Fibroblast of lung (primary cell): ENCODE data around the gene TVP23A. TPM values are rescaled to one million over a fixed set of nuclear protein-coding genes. Genes with fewer than 3 reads are reported as not detected.
"Not testable (repeated sequence)": the region's sequence is repeated elsewhere in the genome, so short reads cannot be mapped to it uniquely, and the experiment has no call there.

Source experiments
- DNase-seq, 2 donors: peaks; one replicate each; pipeline versions ENCODE4 v3.0.0 to v3.0.0-alpha.2; 2010; ENCODE audit warnings: low read depth in 2 of 2
- H2AFZ ChIP-seq: 2 replicates; pipeline ENCODE4 v1.5.1; 2012; ENCODE audit warnings: low read length, control low read depth, inconsistent platforms
- H3K27ac ChIP-seq: 2 replicates; pipeline ENCODE4 v1.5.1; 2011; ENCODE audit warnings: low read length, control low read depth; ENCODE audit not compliant: insufficient read depth
- H3K27me3 ChIP-seq: 2 replicates; pipeline ENCODE4 v1.5.1; 2011; ENCODE audit warnings: mild to moderate bottlenecking, low read length; ENCODE audit not compliant: control insufficient read depth, insufficient read depth
- H3K36me3 ChIP-seq: 2 replicates; pipeline ENCODE4 v1.5.1; 2011; ENCODE audit warnings: low read length; ENCODE audit not compliant: control insufficient read depth, insufficient read depth
- H3K4me1 ChIP-seq: 2 replicates; pipeline ENCODE4 v1.5.1; 2011; ENCODE audit warnings: low read length; ENCODE audit not compliant: control insufficient read depth, insufficient read depth; ENCODE audit errors: extremely low read depth
- H3K4me2 ChIP-seq: 2 replicates; pipeline ENCODE4 v1.5.1; 2011; ENCODE audit warnings: low read length, control low read depth; ENCODE audit not compliant: insufficient read depth; ENCODE audit errors: extremely low read depth
- H3K4me3 ChIP-seq, 4 experiments: fragments of 200-600 bp in 1 of 4; sonication (generic) in 1 of 4; replicated peaks in 1 of 4; 2 replicates each; pipeline ENCODE4 v1.5.1; 2011 to 2016; ENCODE audit warnings: low read length in 4 of 4, low read depth in 3 of 4, mild to moderate bottlenecking in 3 of 4, control low read depth in 2 of 4, inconsistent platforms in 1 of 4, mixed read lengths in 1 of 4; ENCODE audit not compliant: insufficient read depth in 1 of 4; ENCODE audit errors: control extremely low read depth in 1 of 4
- H3K79me2 ChIP-seq: 2 replicates; pipeline ENCODE4 v1.5.1; 2012; ENCODE audit warnings: mild to moderate bottlenecking, low read length, inconsistent platforms; ENCODE audit not compliant: control insufficient read depth, insufficient read depth
- H3K9ac ChIP-seq: 2 replicates; pipeline ENCODE4 v1.5.1; 2011; ENCODE audit warnings: mild to moderate bottlenecking, low read length, control low read depth; ENCODE audit not compliant: insufficient read depth
- H3K9me3 ChIP-seq: 2 replicates; pipeline ENCODE4 v1.5.1; 2012; ENCODE audit warnings: low read depth, low read length; ENCODE audit not compliant: control insufficient read depth, insufficient read depth
- H4K20me1 ChIP-seq: 2 replicates; pipeline ENCODE4 v1.5.1; 2011; ENCODE audit warnings: low read length; ENCODE audit not compliant: control insufficient read depth, insufficient read depth; ENCODE audit errors: extremely low read depth
- EZH2 ChIP-seq: IDR thresholded peaks from 2 replicates; pipeline ENCODE4 v1.5.1; 2012; ENCODE audit warnings: low read length, control low read depth, mild to moderate bottlenecking; ENCODE audit errors: missing control alignments
- polyA plus RNA-seq, 2 donors: library from polyadenylated mRNA; depleted of rRNA in 1 of 2; stranded (reverse) in 1 of 2; unstranded in 1 of 2; fragments of >200 nt; gene quantifications; 2 replicates each; pipeline ENCODE4 v1.2.1, GENCODE V29; 2011 to 2012; ENCODE audit warnings: missing spikeins in 1 of 2
- total RNA-seq: library from RNA; depleted of rRNA; stranded (reverse); fragments of >200 nt; gene quantifications from 2 replicates; pipeline ENCODE4 v1.2.1, GENCODE V29; 2014
- TF ChIP-seq, protein P1 (sequence below), 2 donors: IDR thresholded peaks in 1 of 2; conservative IDR thresholded peaks in 1 of 2; 1 replicate in 1 of 2; 2 replicates in 1 of 2; pipeline ENCODE4 v1.5.1; 2011 to 2012; ENCODE audit warnings: low read length in 2 of 2, control low read depth in 1 of 2, inconsistent platforms in 1 of 2, low read depth in 1 of 2, mild to moderate bottlenecking in 1 of 2

TVP23A gene
- total and polyA plus RNA-seq, 2 donors (not counting 1 experiment from before 2014, with no cell fraction given), result under 0.01 TPM; not detected in 1

DNA sequence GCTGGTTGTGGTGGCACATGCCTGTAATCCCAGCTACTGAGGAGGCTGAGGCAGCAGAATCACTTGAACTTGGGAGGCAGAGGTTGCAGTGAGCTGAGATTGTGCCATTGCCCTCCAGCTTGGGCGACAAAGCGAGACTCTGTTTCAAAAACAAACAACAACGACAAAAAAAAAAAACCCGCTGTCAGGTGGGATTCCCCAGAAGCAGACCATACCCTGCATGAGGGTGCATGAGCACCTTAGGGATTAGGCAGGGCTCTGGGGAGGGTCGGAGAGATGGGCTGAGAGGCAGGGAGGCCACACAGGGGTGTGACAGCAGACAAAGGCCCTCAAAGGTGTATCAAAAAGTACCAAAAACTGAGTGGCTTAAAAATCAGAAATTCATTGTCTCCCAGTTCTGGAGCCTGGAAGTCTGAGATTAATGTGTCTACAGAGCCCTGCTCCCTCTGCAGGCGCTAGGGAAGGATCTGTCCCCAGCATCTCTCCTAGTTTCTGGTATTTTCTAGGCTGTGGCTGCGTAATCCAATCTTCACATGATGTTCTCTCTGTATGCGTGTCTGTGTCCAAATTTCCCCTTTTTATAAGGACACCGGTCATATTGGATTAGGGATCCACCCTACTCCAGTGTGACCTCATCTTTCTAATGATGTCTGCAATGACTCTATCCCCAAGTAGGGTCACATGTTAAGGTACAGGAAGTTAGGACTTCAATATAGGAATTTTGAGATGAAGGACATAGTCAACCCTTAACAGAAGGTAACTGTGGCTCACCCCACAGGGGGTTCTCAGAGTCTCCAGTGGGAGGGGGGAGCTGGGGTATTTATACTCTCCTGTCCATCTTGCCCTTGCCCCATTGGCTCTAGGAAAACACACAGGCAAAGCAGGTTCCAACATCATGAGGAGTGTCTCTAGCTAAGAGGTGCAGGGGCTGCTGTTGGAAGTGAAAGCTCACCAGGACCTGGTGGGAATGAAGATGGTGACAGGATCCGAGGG lies 13.6 kb upstream of the TVP23A start:
- TF ChIP-seq EZH2, result no peak
- TF ChIP-seq, protein P1, sequence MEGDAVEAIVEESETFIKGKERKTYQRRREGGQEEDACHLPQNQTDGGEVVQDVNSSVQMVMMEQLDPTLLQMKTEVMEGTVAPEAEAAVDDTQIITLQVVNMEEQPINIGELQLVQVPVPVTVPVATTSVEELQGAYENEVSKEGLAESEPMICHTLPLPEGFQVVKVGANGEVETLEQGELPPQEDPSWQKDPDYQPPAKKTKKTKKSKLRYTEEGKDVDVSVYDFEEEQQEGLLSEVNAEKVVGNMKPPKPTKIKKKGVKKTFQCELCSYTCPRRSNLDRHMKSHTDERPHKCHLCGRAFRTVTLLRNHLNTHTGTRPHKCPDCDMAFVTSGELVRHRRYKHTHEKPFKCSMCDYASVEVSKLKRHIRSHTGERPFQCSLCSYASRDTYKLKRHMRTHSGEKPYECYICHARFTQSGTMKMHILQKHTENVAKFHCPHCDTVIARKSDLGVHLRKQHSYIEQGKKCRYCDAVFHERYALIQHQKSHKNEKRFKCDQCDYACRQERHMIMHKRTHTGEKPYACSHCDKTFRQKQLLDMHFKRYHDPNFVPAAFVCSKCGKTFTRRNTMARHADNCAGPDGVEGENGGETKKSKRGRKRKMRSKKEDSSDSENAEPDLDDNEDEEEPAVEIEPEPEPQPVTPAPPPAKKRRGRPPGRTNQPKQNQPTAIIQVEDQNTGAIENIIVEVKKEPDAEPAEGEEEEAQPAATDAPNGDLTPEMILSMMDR (conservative IDR thresholded peaks at IDR 0.05 in 1 of 2, IDR thresholded peaks at IDR 0.05 in 1 of 2; ENCODE audit: low read depth in 1 of 2, low read length in 2 of 2), result no peak
- peaks cover 18% of the 10 kb centered on the region for H3K4me1 ChIP-seq
- no peak overlapping the region for H3K27ac ChIP-seq
- no peak overlapping the region for H3K9ac ChIP-seq
- no peaks in the 10 kb centered on the region for H3K36me3 ChIP-seq
- no peaks in the 10 kb centered on the region for H3K9me3 ChIP-seq
- no peak overlapping the region for H3K4me3 ChIP-seq
- H2AFZ ChIP-seq, result no peak overlapping the region
- no peak overlapping the region for H3K4me2 ChIP-seq
- peaks cover 10% of the 10 kb centered on the region for H3K27me3 ChIP-seq
- H4K20me1 ChIP-seq, result no peaks in the 10 kb centered on the region
- no peaks in the 10 kb centered on the region for H3K79me2 ChIP-seq
- DNase-seq, result no peak

DNA sequence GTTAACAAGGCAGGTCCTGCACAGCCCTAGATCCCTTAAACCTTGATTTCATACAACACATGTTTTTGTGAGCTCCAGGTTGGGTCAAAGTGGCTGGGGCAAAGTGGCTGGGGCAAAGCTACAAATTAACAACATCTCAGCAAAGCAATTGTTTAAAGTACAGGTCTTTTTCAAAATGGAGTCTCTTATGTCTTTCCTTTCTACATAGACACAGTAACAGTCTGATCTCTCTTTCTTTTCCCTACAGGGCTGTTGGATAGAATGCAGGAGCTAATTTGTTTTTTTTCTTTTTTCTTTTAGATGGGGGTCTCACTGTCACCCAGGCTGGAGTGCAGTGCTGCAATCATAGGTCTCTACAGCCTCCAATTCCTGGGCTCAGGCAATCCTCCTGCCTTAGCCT lies 11.6 kb upstream of the TVP23A start:
- H3K4me3 ChIP-seq, H2AFZ ChIP-seq, H3K79me2 ChIP-seq, H3K9ac ChIP-seq, DNase-seq, H3K27ac ChIP-seq, H3K4me2 ChIP-seq, H3K9me3 ChIP-seq, H4K20me1 ChIP-seq, H3K27me3 ChIP-seq, H3K36me3 ChIP-seq: not testable (repeated sequence)
- peaks cover 18% of the 10 kb centered on the region for H3K4me1 ChIP-seq

DNA sequence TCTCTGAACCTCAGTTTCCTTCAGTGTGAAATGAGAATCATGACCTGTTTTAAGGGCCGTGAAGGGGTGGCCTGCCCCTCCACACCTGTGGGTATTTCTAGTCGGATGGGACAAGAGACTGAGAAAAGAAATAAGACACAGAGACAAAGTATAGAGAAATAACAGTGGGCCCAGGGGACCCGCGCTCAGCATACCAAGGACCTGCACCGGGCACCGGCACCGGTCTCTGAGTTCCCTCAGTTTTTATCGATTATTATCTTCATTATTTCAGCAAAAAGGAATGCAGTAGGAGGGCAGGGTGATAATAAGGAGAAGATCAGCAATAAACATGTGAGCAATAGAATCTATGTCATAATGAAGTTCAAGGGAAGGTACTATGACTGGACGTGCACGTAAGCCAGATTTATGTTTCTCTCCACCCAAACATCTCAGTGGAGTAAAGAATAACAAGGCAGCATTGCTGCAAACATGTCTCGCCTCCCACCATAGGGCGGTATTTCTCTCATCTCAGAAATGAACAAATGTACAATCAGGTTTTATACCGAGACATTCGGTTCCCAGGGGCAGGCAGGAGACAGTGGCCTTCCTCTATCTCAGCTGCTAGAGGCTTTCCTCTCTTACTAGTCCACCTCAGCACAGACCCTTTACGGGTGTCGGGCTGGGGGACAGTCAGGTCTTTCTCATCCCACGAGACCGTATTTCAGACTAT lies 10.9 kb upstream of the TVP23A start:
- not testable (repeated sequence) for DNase-seq, H3K79me2 ChIP-seq

More for the DNA sequence above, 10.9 kb upstream of the TVP23A start:
- not testable (repeated sequence) for H3K4me3 ChIP-seq, H3K27me3 ChIP-seq, H4K20me1 ChIP-seq, H3K9me3 ChIP-seq, H2AFZ ChIP-seq, H3K36me3 ChIP-seq, H3K9ac ChIP-seq
- peak overlapping the region; percentile 34 for H3K4me2 ChIP-seq
- H3K4me1 ChIP-seq, result peaks cover 18% of the 10 kb centered on the region
- peak overlapping the region; percentile 48 for H3K27ac ChIP-seq
